Astrocyte (in vitro differentiated cells and primary cell): ENCODE data around the gene PACRG. TPM values are rescaled to one million over a fixed set of nuclear protein-coding genes. Genes with fewer than 3 reads are reported as not detected.

Experiments
- DNase-seq: peaks from one replicate; pipeline ENCODE4 v3.0.0-alpha.2; 2010; ENCODE audit warnings: low read depth
- FAIRE-seq: peaks from 2 replicates; lab custom pipeline; 2011; peaks lifted over from hg19 to GRCh38; lab: Jason Lieb, UNC
- H2AFZ ChIP-seq: 2 replicates; pipeline ENCODE4 v1.6.0; 2012; ENCODE audit warnings: low read depth, low read length, inconsistent platforms
- H3K27ac ChIP-seq: 2 replicates; pipeline ENCODE4 v1.5.1; 2011; ENCODE audit warnings: low read depth, low read length, inconsistent platforms
- H3K27me3 ChIP-seq: 2 replicates; pipeline ENCODE4 v1.6.0; 2011; ENCODE audit warnings: low read length, inconsistent platforms; ENCODE audit not compliant: insufficient read depth
- H3K36me3 ChIP-seq: 2 replicates; pipeline ENCODE4 v1.5.1; 2011; ENCODE audit warnings: low read length, inconsistent platforms; ENCODE audit not compliant: insufficient read depth
- H3K4me1 ChIP-seq: 2 replicates; pipeline ENCODE4 v1.5.1; 2011; ENCODE audit warnings: low read length, inconsistent platforms; ENCODE audit not compliant: insufficient read depth
- H3K4me2 ChIP-seq: 2 replicates; pipeline ENCODE4 v1.6.0; 2012; ENCODE audit warnings: low read length, inconsistent platforms
- H3K4me3 ChIP-seq: 2 replicates; pipeline ENCODE4 v1.5.1; 2011; ENCODE audit warnings: low read depth, mild to moderate bottlenecking, low read length, inconsistent platforms; ENCODE audit not compliant: insufficient read depth
- H3K79me2 ChIP-seq: 2 replicates; pipeline ENCODE4 v1.6.0; 2012; ENCODE audit warnings: mild to moderate bottlenecking, low read length, inconsistent platforms; ENCODE audit not compliant: insufficient read depth
- H3K9ac ChIP-seq: 2 replicates; pipeline ENCODE4 v1.6.0; 2012; ENCODE audit warnings: mild to moderate bottlenecking, low read length, inconsistent platforms
- H3K9me3 ChIP-seq: 2 replicates; pipeline ENCODE4 v1.5.1; 2012; ENCODE audit warnings: low read depth, mild to moderate bottlenecking, low read length, inconsistent platforms; ENCODE audit not compliant: insufficient read depth
- H4K20me1 ChIP-seq: 2 replicates; pipeline ENCODE4 v1.6.0; 2012; ENCODE audit warnings: low read length, inconsistent platforms; ENCODE audit not compliant: insufficient read depth
- H3K27ac Mint-ChIP-seq: one replicate; pipeline ENCODE4 v1.8.0; 2021; ENCODE audit warnings: mild to moderate bottlenecking, mixed read lengths; ENCODE audit not compliant: unreplicated experiment
- H3K27me3 Mint-ChIP-seq: one replicate; pipeline ENCODE4 v1.8.0; 2021; ENCODE audit warnings: low read depth, mixed read lengths; ENCODE audit not compliant: unreplicated experiment
- H3K36me3 Mint-ChIP-seq: one replicate; pipeline ENCODE4 v1.8.0; 2021; ENCODE audit warnings: low read depth, mixed read lengths; ENCODE audit not compliant: unreplicated experiment
- H3K4me1 Mint-ChIP-seq: one replicate; pipeline ENCODE4 v1.8.0; 2021; ENCODE audit warnings: low read depth, mixed read lengths; ENCODE audit not compliant: unreplicated experiment
- H3K4me3 Mint-ChIP-seq: one replicate; pipeline ENCODE4 v1.8.0; 2021; ENCODE audit warnings: mild to moderate bottlenecking, moderate library complexity, mixed read lengths; ENCODE audit not compliant: unreplicated experiment
- H3K9me3 Mint-ChIP-seq: one replicate; pipeline ENCODE4 v1.8.0; 2021; ENCODE audit warnings: mild to moderate bottlenecking, mixed read lengths; ENCODE audit not compliant: unreplicated experiment
- EZH2 ChIP-seq: IDR thresholded peaks from 2 replicates; pipeline ENCODE4 v1.6.1; 2012; ENCODE audit warnings: mild to moderate bottlenecking, low read length, inconsistent platforms; ENCODE audit not compliant: insufficient read depth
- total RNA-seq: library from RNA; stranded (reverse); gene quantifications from 2 replicates; pipeline ENCODE4 v1.2.1, GENCODE V29; 2021
- TF ChIP-seq, protein P1 (sequence below): IDR thresholded peaks from 2 replicates; pipeline ENCODE4 v1.5.1; 2011; ENCODE audit warnings: low read depth, mild to moderate bottlenecking, inconsistent platforms, low read length, moderate library complexity; ENCODE audit not compliant: insufficient read depth

Gene PACRG
- total RNA-seq, 1 donor from 2014 or later, result not detected

DNA sequence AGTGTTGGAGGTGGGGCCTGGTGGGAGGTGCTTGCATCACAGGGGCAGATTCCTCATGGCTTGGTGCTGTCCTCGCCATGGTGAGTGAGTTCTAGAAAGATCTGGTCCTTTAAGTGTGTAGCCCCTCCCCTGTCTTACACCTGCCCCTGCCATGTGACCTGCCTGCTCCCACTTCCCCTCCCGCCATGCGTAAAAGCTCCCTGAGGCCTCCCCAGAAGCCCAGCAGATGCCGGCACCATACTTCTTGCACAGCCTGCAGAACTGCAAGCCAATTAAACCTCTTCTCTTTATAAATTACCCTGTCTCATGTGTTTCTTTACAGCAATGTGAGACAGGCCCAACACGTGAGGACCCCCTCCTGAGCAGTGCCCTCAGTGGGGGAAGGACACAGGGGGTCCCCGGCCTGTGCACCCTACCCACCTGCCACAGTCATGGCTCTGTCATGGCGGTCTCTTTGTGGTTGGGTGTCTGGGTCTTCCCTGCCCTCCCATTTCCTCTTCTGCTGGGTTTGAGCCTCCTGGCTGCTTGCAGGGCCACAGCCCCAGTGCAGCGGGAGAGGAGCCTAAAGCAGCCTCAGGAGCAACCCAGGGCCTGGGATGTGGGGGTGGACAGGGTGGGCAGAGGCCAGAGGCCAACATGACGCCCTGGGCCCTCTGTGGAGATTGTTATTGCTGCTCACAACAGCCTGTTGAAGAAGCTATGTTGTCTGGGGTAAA is 599.5 kb downstream of the PACRG start:
- Mint-ChIP-seq H3K4me3 (no peak overlapping the region), H3K9me3 (peaks cover 6% of the 10 kb centered on the region), H3K4me1 (peaks cover 15% of the 10 kb centered on the region), H3K36me3 (no peaks in the 10 kb centered on the region), H3K27me3 (peaks cover 5% of the 10 kb centered on the region), H3K27ac (no peak overlapping the region)
- TF ChIP-seq EZH2, result no peak
- TF ChIP-seq, protein P1, sequence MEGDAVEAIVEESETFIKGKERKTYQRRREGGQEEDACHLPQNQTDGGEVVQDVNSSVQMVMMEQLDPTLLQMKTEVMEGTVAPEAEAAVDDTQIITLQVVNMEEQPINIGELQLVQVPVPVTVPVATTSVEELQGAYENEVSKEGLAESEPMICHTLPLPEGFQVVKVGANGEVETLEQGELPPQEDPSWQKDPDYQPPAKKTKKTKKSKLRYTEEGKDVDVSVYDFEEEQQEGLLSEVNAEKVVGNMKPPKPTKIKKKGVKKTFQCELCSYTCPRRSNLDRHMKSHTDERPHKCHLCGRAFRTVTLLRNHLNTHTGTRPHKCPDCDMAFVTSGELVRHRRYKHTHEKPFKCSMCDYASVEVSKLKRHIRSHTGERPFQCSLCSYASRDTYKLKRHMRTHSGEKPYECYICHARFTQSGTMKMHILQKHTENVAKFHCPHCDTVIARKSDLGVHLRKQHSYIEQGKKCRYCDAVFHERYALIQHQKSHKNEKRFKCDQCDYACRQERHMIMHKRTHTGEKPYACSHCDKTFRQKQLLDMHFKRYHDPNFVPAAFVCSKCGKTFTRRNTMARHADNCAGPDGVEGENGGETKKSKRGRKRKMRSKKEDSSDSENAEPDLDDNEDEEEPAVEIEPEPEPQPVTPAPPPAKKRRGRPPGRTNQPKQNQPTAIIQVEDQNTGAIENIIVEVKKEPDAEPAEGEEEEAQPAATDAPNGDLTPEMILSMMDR, result no peak
- H4K20me1 ChIP-seq, result no peaks in the 10 kb centered on the region
- no peak overlapping the region for H2AFZ ChIP-seq
- no peaks in the 10 kb centered on the region for H3K36me3 ChIP-seq
- no peak overlapping the region for H3K9ac ChIP-seq
- no peak overlapping the region for H3K4me3 ChIP-seq
- H3K4me2 ChIP-seq, result no peak overlapping the region
- H3K4me1 ChIP-seq, result peaks cover 17% of the 10 kb centered on the region
- no peaks in the 10 kb centered on the region for H3K79me2 ChIP-seq
- no peak for DNase-seq
- FAIRE-seq, result no peak
- no peaks in the 10 kb centered on the region for H3K9me3 ChIP-seq
- H3K27ac ChIP-seq, result no peak overlapping the region
- no peaks in the 10 kb centered on the region for H3K27me3 ChIP-seq

DNA sequence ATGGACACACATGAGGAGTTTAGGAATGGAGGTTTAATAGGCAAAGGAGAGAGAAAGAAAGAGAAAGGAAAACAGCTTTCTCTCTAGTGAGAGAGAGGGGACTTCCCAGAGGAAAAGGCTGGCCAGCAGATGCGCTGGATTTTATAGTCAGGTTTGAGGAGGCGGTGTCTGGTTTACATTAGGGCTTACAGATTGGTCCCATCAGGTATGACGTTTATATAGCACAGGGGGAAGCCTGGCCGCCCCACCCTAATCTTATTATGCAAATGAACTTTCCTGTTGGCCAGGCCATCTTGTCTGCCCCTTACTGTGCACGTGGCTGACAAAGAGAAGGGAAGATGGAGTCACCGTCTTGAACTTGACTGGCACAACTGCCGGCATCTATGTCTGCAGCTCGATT is 600.1 kb downstream of the PACRG start:
- Mint-ChIP-seq H3K4me1 (peaks cover 15% of the 10 kb centered on the region), H3K36me3 (no peaks in the 10 kb centered on the region), H3K27me3 (peaks cover 3% of the 10 kb centered on the region), H3K9me3 (peaks cover 6% of the 10 kb centered on the region), H3K27ac (no peak overlapping the region), H3K4me3 (no peak overlapping the region)
- H3K27me3 ChIP-seq, result no peaks in the 10 kb centered on the region
- H3K9me3 ChIP-seq, result no peaks in the 10 kb centered on the region
- H4K20me1 ChIP-seq, result no peaks in the 10 kb centered on the region
- H3K9ac ChIP-seq, result no peak overlapping the region
- H3K4me2 ChIP-seq, result no peak overlapping the region
- FAIRE-seq (no peak), DNase-seq (no peak)
- H3K36me3 ChIP-seq, result no peaks in the 10 kb centered on the region
- no peak overlapping the region for H2AFZ ChIP-seq
- H3K79me2 ChIP-seq, result no peaks in the 10 kb centered on the region
- H3K27ac ChIP-seq, result no peak overlapping the region
- H3K4me1 ChIP-seq, result peaks cover 17% of the 10 kb centered on the region
- H3K4me3 ChIP-seq, result no peak overlapping the region
- TF ChIP-seq, protein P1, result no peak
- no peak for TF ChIP-seq EZH2

DNA sequence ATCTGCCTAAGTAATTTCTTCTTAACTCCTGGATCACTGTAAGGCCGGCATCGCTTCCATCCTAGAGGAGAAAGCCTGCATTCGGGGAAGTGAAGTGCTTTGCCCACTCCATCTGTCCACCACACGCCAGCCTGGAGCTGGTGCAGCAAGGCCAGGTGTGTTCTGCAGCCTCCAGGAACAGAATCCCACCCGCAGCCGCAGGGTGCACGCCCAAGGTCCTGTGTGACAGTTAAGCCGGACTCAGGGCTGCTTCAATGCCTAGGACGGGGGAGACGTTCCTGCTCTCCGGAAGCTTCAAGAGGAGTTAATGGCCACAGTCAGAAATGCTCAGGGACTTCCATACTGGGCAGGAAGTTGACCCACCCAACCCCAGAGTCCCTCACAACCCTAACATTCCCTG is 600.6 kb downstream of the PACRG start:
- H3K4me1 ChIP-seq, result peaks cover 17% of the 10 kb centered on the region
- H3K36me3 Mint-ChIP-seq, result no peaks in the 10 kb centered on the region
- H3K4me1 Mint-ChIP-seq, result peaks cover 15% of the 10 kb centered on the region
- H3K36me3 ChIP-seq, result no peaks in the 10 kb centered on the region
- TF ChIP-seq, protein P1, result no peak
- TF ChIP-seq EZH2, result no peak
- no peaks in the 10 kb centered on the region for H3K27me3 ChIP-seq
- H3K4me3 Mint-ChIP-seq, result no peak overlapping the region
- FAIRE-seq, result no peak
- peaks cover 6% of the 10 kb centered on the region for H3K9me3 Mint-ChIP-seq
- H3K4me2 ChIP-seq, result no peak overlapping the region
- H3K9me3 ChIP-seq, result no peaks in the 10 kb centered on the region
- DNase-seq, result no peak
- H3K27ac Mint-ChIP-seq, result no peak overlapping the region
- no peaks in the 10 kb centered on the region for H4K20me1 ChIP-seq
- no peaks in the 10 kb centered on the region for H3K79me2 ChIP-seq
- H3K27me3 Mint-ChIP-seq, result peaks cover 3% of the 10 kb centered on the region
- H3K9ac ChIP-seq, result no peak overlapping the region
- no peak overlapping the region for H2AFZ ChIP-seq
- H3K4me3 ChIP-seq, result no peak overlapping the region
- no peak overlapping the region for H3K27ac ChIP-seq
